GM12878 (cell line): ENCODE results near the gene GPC6. TPM values are rescaled to one million over a fixed set of nuclear protein-coding genes. Genes with fewer than 3 reads are reported as not detected.

Experiments
- ATAC-seq: fragments of 200-7000 bp; cut with Tn5 transposase; 3 replicates; pipeline ENCODE4 v1.9.1; 2020; ENCODE audit warnings: mild to moderate bottlenecking, moderate library complexity
- BruUV-seq: library from RNA; stranded (reverse); fragments of 400-500 nt; replicated peaks from 2 replicates; lab custom pipeline; 2021; lab: Mats Ljungman, UMichigan
- CTCF ChIA-PET: fragments of 300-600 bp; sonication (Branson Sonifier 250); formaldehyde crosslinking; extraction: SDS; loops from one replicate; lab custom pipeline; 2021; ENCODE audit warnings: inconsistent platforms; lab: Yijun Ruan, JAX
- POLR2A ChIA-PET: fragments of 350-600 bp; formaldehyde crosslinking; extraction: SDS; loops from one replicate; lab custom pipeline; 2021; ENCODE audit warnings: inconsistent platforms; lab: Charles Lee
- RAD21 ChIA-PET: fragments of 300-600 bp; sonication (Branson Sonifier 250); formaldehyde crosslinking; loops from one replicate; lab custom pipeline; 2023; ENCODE audit warnings: antibody characterized with exemption; ENCODE audit not compliant: unreplicated experiment; lab: Charles Lee
- SMC1A ChIA-PET: fragments of 300-600 bp; sonication (Branson Sonifier 250); formaldehyde crosslinking; loops from one replicate; lab custom pipeline; 2023; ENCODE audit not compliant: unreplicated experiment, uncharacterized antibody; lab: Charles Lee
- DNase-seq: peaks from one replicate; pipeline ENCODE4 v3.0.0-alpha.2; 2011; ENCODE audit warnings: low read depth, low spot score
- FAIRE-seq: peaks from 3 replicates; lab custom pipeline; 2011; peaks lifted over from hg19 to GRCh38; lab: Jason Lieb, UNC
- H2AFZ ChIP-seq: 2 replicates; pipeline ENCODE4 v1.6.0; 2011; ENCODE audit warnings: low read depth, low read length, control low read depth; ENCODE audit not compliant: control insufficient read depth
- H3K27ac ChIP-seq: 2 replicates; pipeline ENCODE4 v1.5.1; 2011; ENCODE audit warnings: control low read depth; ENCODE audit not compliant: control insufficient read depth, insufficient read depth
- H3K27me3 ChIP-seq, 2 experiments: replicated peaks in 1 of 2; 2 replicates each; pipeline versions ENCODE4 v1.6.0 to v1.6.1; 2011; ENCODE audit warnings: low read length in 1 of 2; ENCODE audit not compliant: control insufficient read depth in 2 of 2, insufficient read depth in 2 of 2
- H3K36me3 ChIP-seq, 2 experiments: 2 replicates each; pipeline ENCODE4 v1.5.1; 2011; ENCODE audit warnings: low read length in 1 of 2; ENCODE audit not compliant: control insufficient read depth in 2 of 2, insufficient read depth in 2 of 2
- H3K4me1 ChIP-seq: 2 replicates; pipeline ENCODE4 v1.6.1; 2011; ENCODE audit warnings: mild to moderate bottlenecking, low read length, moderate library complexity, mixed read lengths; ENCODE audit not compliant: control insufficient read depth, insufficient read depth
- H3K4me2 ChIP-seq: 2 replicates; pipeline ENCODE4 v1.6.0; 2011; ENCODE audit warnings: control low read depth; ENCODE audit not compliant: control insufficient read depth, insufficient read depth
- H3K4me3 ChIP-seq: fragments of 200-600 bp; sonication (generic); 2 replicates; pipeline ENCODE4 v1.5.1; 2016
- H3K79me2 ChIP-seq: 2 replicates; pipeline ENCODE4 v1.6.0; 2011; ENCODE audit warnings: low read length; ENCODE audit not compliant: control insufficient read depth, insufficient read depth
- H3K9ac ChIP-seq: 2 replicates; pipeline ENCODE4 v1.8.0; 2011; ENCODE audit warnings: low read length, control low read depth, mixed read lengths; ENCODE audit not compliant: control insufficient read depth, insufficient read depth
- H3K9me3 ChIP-seq: replicated peaks from 3 replicates; pipeline ENCODE4 v1.5.1; 2011; ENCODE audit warnings: mild to moderate bottlenecking, low read length; ENCODE audit not compliant: control insufficient read depth, insufficient read depth
- H4K20me1 ChIP-seq: 2 replicates; pipeline ENCODE4 v1.6.0; 2011; ENCODE audit not compliant: control insufficient read depth, insufficient read depth
- BACH1 ChIP-seq: fragments of 450-650 bp; IDR thresholded peaks from 2 replicates; pipeline ENCODE4 v1.6.1; 2017; ENCODE audit warnings: mild to moderate bottlenecking, borderline replicate concordance
- CBX3 ChIP-seq: fragments of 200-600 bp; sonication (generic); IDR thresholded peaks from 2 replicates; pipeline ENCODE4 v1.6.1; 2016; ENCODE audit warnings: low read depth, borderline replicate concordance
- CHD1 ChIP-seq: IDR thresholded peaks from 2 replicates; pipeline ENCODE4 v1.6.1; 2012; ENCODE audit warnings: low read depth, low read length, improper control_type of control experiment
- HCFC1 ChIP-seq: fragments of 150-350 bp; IDR thresholded peaks from 2 replicates; pipeline ENCODE4 v1.6.1; 2014; ENCODE audit warnings: low read length
- IKZF1 ChIP-seq: fragments of 450-650 bp; conservative IDR thresholded peaks from 2 replicates; pipeline ENCODE4 v1.6.1; 2017; ENCODE audit warnings: antibody characterized with exemption, mild to moderate bottlenecking
- IRF3 ChIP-seq: fragments of 450-650 bp; IDR thresholded peaks from 2 replicates; pipeline ENCODE4 v1.6.1; 2014; ENCODE audit warnings: mild to moderate bottlenecking
- MLLT1 ChIP-seq: fragments of 450-650 bp; IDR thresholded peaks from 2 replicates; pipeline ENCODE4 v1.6.1; 2016; ENCODE audit warnings: mild to moderate bottlenecking
- NFXL1 ChIP-seq: fragments of 450-650 bp; IDR thresholded peaks from 2 replicates; pipeline ENCODE4 v1.6.1; 2017; ENCODE audit warnings: antibody characterized with exemption, mild to moderate bottlenecking, borderline replicate concordance
- NFYA ChIP-seq: IDR thresholded peaks from 2 replicates; pipeline ENCODE4 v1.6.1; 2011; ENCODE audit warnings: low read depth, mild to moderate bottlenecking, low read length, improper control_type of control experiment, borderline replicate concordance
- NR2C2 ChIP-seq: IDR thresholded peaks from 2 replicates; pipeline ENCODE4 v1.6.1; 2011; ENCODE audit warnings: borderline replicate concordance, low read depth; ENCODE audit not compliant: control insufficient read depth, insufficient read length
- SIN3A ChIP-seq: IDR thresholded peaks from 2 replicates; pipeline ENCODE4 v1.6.1; 2012; ENCODE audit warnings: low read depth, low read length, improper control_type of control experiment
- SMC3 ChIP-seq: IDR thresholded peaks from 2 replicates; pipeline ENCODE4 v1.6.1; 2011; ENCODE audit warnings: low read length, improper control_type of control experiment, borderline replicate concordance
- SREBF1 ChIP-seq: IDR thresholded peaks from 2 replicates; pipeline ENCODE4 v1.6.1; 2012; ENCODE audit warnings: mild to moderate bottlenecking, low read length
- SREBF2 ChIP-seq: IDR thresholded peaks from 2 replicates; pipeline ENCODE4 v1.6.1; 2012; ENCODE audit warnings: mild to moderate bottlenecking, low read length
- ZSCAN29 ChIP-seq: fragments of 450-650 bp; IDR thresholded peaks from 2 replicates; pipeline ENCODE4 v1.6.1; 2017; ENCODE audit warnings: mild to moderate bottlenecking, moderate library complexity
- ZZZ3 ChIP-seq: IDR thresholded peaks from 2 replicates; pipeline ENCODE4 v1.6.1; 2011; ENCODE audit warnings: low read depth; ENCODE audit not compliant: control insufficient read depth, insufficient read length
- WGBS: methylation state at CpG from one replicate; pipeline ENCODE4 v1.1.6; 2016; ENCODE audit warnings: low lambda C conversion rate; ENCODE audit not compliant: insufficient replicate concordance, insufficient coverage; ENCODE audit errors: missing lambda C conversion rate; 5-methylcytosine and 5-hydroxymethylcytosine counted together
- in situ Hi-C: fragments of 300-500 bp; cut with MboI; formaldehyde crosslinking; loops from 9 replicates; pipeline ENCODE4 v1.14.3; 2018; ENCODE audit warnings: mixed read lengths
- intact Hi-C: fragments of 100-400 bp; cut with micrococcal nuclease; formaldehyde crosslinking; loops from one replicate; pipeline ENCODE4 v1.14.2; 2022; ENCODE audit not compliant: unreplicated experiment
- polyA plus RNA-seq, 11 experiments: library from polyadenylated mRNA; depleted of rRNA in 4 of 11; unstranded in 6 of 11; stranded (reverse) in 5 of 11; fragments of >200 nt; fragmentation: Nextera tagmentation in 4 of 11; fragmentation: Illumina TruSeq in 1 of 11; extraction: Ambion mirVana in 4 of 11; extraction: Trizol in 1 of 11; gene quantifications; 1 replicate in 1 of 11; 2 replicates in 10 of 11; pipeline versions ENCODE4 v1.2.1 to v1.2.3, GENCODE V29; 2011 to 2016; ENCODE audit warnings: inconsistent platforms in 2 of 11, missing spikeins in 2 of 11, low read depth in 1 of 11
- total RNA-seq, 4 experiments: library from RNA; depleted of rRNA in 3 of 4; stranded (reverse); fragments of >200 nt in 3 of 4; fragmentation: Illumina TruSeq in 1 of 4; extraction: Trizol in 1 of 4; gene quantifications; 2 replicates each; pipeline versions ENCODE4 v1.2.1 to v1.2.3, GENCODE V29; 2013 to 2021
- TF ChIP-seq, protein P1 (sequence below): fragments of 450-650 bp; formaldehyde crosslinking; IDR thresholded peaks from 2 replicates; pipeline ENCODE4 v1.4.0; 2022; ENCODE audit warnings: mild to moderate bottlenecking, moderate library complexity

Gene GPC6
- total and polyA plus RNA-seq, 10 of the 15 experiments (the other 5 are each of a cell fraction or from before 2014, with no cell fraction given): 0.03 to 0.04 (median 0.03) TPM; not detected in 7

- Histone ChIP-seq H3K79me2 (no peaks in the 10 kb centered on the region), H3K27me3 (peaks cover 0 to 5% of the 10 kb centered on the region in 2 experiments; a peak in 1 of 4 replicates), H4K20me1 (no peaks in the 10 kb centered on the region), H3K27ac (no peak overlapping the region), H3K9me3 (no peaks in the 10 kb centered on the region), H3K9ac (no peak overlapping the region), H2AFZ (no peak overlapping the region), H3K4me1 (peaks cover 8% of the 10 kb centered on the region), H3K4me3 (no peak overlapping the region), H3K36me3 (no peaks in the 10 kb centered on the region), H3K4me2 (no peak overlapping the region)
- no peak for FAIRE-seq
- no peak for DNase-seq
- ChIA-PET CTCF (no interaction called here), POLR2A (no interaction called here), RAD21 (no interaction called here), SMC1A (no interaction called here)
- BruUV-seq: no TSS peak
- intact Hi-C loops: no loop called here
- WGBS: 70% methylated on average over 9 of the region's 10 CpGs
- no peak for ATAC-seq
- in situ Hi-C loops: no loop called here
- TF ChIP-seq MLLT1: no peak
- no peak for TF ChIP-seq NFXL1
- TF ChIP-seq NR2C2: no peak
- no peak for TF ChIP-seq HCFC1
- TF ChIP-seq NFYA: no peak
- no peak for TF ChIP-seq CBX3
- TF ChIP-seq SREBF1: no peak
- TF ChIP-seq SIN3A: no peak
- TF ChIP-seq SMC3: no peak
- no peak for TF ChIP-seq SREBF2
- TF ChIP-seq BACH1: no peak
- TF ChIP-seq ZSCAN29: no peak
- TF ChIP-seq, protein P1, sequence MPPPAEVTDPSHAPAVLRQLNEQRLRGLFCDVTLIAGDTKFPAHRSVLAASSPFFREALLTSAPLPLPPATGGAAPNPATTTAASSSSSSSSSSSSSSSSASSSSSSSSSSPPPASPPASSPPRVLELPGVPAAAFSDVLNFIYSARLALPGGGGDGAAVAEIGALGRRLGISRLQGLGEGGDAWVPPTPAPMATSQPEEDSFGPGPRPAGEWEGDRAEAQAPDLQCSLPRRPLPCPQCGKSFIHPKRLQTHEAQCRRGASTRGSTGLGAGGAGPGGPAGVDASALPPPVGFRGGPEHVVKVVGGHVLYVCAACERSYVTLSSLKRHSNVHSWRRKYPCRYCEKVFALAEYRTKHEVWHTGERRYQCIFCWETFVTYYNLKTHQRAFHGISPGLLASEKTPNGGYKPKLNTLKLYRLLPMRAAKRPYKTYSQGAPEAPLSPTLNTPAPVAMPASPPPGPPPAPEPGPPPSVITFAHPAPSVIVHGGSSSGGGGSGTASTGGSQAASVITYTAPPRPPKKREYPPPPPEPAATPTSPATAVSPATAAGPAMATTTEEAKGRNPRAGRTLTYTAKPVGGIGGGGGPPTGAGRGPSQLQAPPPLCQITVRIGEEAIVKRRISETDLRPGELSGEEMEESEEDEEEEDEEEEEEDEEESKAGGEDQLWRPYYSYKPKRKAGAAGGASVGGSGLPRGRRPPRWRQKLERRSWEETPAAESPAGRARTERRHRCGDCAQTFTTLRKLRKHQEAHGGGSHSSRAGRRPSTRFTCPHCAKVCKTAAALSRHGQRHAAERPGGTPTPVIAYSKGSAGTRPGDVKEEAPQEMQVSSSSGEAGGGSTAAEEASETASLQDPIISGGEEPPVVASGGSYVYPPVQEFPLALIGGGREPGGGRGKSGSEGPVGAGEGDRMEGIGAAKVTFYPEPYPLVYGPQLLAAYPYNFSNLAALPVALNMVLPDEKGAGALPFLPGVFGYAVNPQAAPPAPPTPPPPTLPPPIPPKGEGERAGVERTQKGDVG (CRISPR knock-in tag): no peak
- TF ChIP-seq IRF3: no peak
- no peak for TF ChIP-seq IKZF1
- no peak for TF ChIP-seq CHD1
- no peak for TF ChIP-seq ZZZ3
Measured at GRCh38 chr13:94332359-94333096, 1105.9 kb downstream of the GPC6 start.
